ENCODE results near the gene XKR7.

- TF ChIP-seq POLR2A (IDR thresholded peaks at IDR 0.05) = no peak
- TF ChIP-seq, protein P1, sequence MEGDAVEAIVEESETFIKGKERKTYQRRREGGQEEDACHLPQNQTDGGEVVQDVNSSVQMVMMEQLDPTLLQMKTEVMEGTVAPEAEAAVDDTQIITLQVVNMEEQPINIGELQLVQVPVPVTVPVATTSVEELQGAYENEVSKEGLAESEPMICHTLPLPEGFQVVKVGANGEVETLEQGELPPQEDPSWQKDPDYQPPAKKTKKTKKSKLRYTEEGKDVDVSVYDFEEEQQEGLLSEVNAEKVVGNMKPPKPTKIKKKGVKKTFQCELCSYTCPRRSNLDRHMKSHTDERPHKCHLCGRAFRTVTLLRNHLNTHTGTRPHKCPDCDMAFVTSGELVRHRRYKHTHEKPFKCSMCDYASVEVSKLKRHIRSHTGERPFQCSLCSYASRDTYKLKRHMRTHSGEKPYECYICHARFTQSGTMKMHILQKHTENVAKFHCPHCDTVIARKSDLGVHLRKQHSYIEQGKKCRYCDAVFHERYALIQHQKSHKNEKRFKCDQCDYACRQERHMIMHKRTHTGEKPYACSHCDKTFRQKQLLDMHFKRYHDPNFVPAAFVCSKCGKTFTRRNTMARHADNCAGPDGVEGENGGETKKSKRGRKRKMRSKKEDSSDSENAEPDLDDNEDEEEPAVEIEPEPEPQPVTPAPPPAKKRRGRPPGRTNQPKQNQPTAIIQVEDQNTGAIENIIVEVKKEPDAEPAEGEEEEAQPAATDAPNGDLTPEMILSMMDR (IDR thresholded peaks at IDR 0.05) = no peak
Measured at GRCh38 chr20:31922181-31922580, 45.8 kb upstream of the XKR7 start.

All from esophagus squamous epithelium (tissue), 4 donors.